AG04450 (cell line): ENCODE data around the gene G3BP1. TPM values are rescaled to one million over a fixed set of nuclear protein-coding genes. Genes with fewer than 3 reads are reported as not detected.

Experiments
- CTCF ChIA-PET: fragments of 300-600, 350-600 bp; formaldehyde crosslinking; extraction: SDS; loops from one replicate; lab custom pipeline; 2022; ENCODE audit warnings: antibody characterized with exemption, inconsistent platforms; lab: Charles Lee
- POLR2A ChIA-PET: fragments of 350-600 bp; formaldehyde crosslinking; extraction: SDS; loops from one replicate; lab custom pipeline; 2021; ENCODE audit warnings: antibody characterized with exemption, inconsistent platforms; lab: Yijun Ruan, JAX
- DNase-seq: peaks from one replicate; pipeline ENCODE4 v3.0.0-alpha.2; 2011; ENCODE audit warnings: low read depth, low spot score
- H3K27ac ChIP-seq: one replicate; pipeline ENCODE4 v1.5.1; 2012; ENCODE audit warnings: low read depth, low read length, control low read depth
- H3K27me3 ChIP-seq: one replicate; pipeline ENCODE4 v1.6.0; 2012; ENCODE audit warnings: low read length; ENCODE audit not compliant: control insufficient read depth, insufficient read depth
- H3K4me3 ChIP-seq: 2 replicates; pipeline ENCODE4 v1.5.1; 2011; ENCODE audit warnings: mild to moderate bottlenecking, low read depth, low read length, control low read depth
- H3K9me3 ChIP-seq: 2 replicates; pipeline ENCODE4 v1.5.1; 2012; ENCODE audit warnings: low read length; ENCODE audit not compliant: control insufficient read depth, insufficient read depth
- polyA plus RNA-seq: library from polyadenylated mRNA; depleted of rRNA; stranded (reverse); fragments of >200 nt; gene quantifications from 2 replicates; pipeline ENCODE4 v1.2.3, GENCODE V29; 2011
- TF ChIP-seq, protein P1 (sequence below): IDR thresholded peaks from 2 replicates; pipeline ENCODE4 v1.5.1; 2011; ENCODE audit warnings: low read depth, low read length, control low read depth, inconsistent platforms

The G3BP1 gene
- polyA plus RNA-seq, 1 experiment, result 87.7 TPM

DNA sequence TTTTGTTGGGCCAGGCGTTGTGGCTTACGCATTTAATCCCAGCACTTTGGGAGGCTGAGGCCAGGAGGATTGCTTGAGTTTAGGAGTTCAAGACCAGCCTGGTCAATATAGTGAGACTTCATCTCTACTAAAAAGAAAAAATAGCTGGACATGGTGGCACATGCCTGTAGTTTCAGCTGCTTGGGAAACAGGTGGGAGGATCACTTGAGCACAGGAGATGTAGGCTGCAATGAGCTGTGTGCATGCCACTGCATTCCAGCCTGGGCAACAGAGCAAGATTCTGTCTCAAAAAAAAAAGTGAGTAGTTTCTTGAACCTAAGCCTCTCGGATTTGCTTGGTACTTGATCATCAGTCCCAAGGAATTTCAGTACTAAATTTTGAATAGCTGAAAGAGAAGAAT is 26.9 kb downstream of the G3BP1 start:
- CTCF ChIA-PET, result interaction anchor here (0.6 to 1.6 kb wide), 2 partner anchors 9 to 26 kb away, joined by 4 to 6 read pairs; no protein-coding TSS in a partner anchor
- DNase-seq, result no peak
- no peaks in the 10 kb centered on the region for H3K9me3 ChIP-seq
- no peak overlapping the region for H3K27ac ChIP-seq
- POLR2A ChIA-PET, result interaction anchor here (1.4 kb wide), 1 partner anchor 102 kb away, joined by 3 read pairs; no protein-coding TSS in a partner anchor
- TF ChIP-seq, protein P1, sequence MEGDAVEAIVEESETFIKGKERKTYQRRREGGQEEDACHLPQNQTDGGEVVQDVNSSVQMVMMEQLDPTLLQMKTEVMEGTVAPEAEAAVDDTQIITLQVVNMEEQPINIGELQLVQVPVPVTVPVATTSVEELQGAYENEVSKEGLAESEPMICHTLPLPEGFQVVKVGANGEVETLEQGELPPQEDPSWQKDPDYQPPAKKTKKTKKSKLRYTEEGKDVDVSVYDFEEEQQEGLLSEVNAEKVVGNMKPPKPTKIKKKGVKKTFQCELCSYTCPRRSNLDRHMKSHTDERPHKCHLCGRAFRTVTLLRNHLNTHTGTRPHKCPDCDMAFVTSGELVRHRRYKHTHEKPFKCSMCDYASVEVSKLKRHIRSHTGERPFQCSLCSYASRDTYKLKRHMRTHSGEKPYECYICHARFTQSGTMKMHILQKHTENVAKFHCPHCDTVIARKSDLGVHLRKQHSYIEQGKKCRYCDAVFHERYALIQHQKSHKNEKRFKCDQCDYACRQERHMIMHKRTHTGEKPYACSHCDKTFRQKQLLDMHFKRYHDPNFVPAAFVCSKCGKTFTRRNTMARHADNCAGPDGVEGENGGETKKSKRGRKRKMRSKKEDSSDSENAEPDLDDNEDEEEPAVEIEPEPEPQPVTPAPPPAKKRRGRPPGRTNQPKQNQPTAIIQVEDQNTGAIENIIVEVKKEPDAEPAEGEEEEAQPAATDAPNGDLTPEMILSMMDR, result no peak
- no peaks in the 10 kb centered on the region for H3K27me3 ChIP-seq
- no peak overlapping the region for H3K4me3 ChIP-seq

DNA sequence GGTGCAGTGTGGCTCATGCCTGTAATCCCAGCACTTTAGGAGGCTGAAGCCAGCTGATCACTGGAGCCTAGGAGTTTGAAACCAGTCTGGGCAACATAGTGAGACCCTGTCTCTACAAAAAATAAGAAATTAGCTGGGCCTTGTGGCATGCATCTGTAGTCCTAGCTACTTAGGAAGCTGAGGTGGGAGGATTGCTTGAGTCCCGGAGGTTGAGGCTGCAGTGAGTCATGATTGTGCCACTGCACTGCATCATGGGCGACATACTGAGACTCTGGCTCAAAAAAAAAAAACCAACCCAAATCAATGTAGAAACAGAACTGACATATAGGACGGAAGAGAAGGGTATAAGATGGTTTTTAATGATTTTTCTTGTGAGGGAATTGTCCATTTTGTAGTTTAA is 27.7 kb downstream of the G3BP1 start:
- H3K27me3 ChIP-seq, result no peaks in the 10 kb centered on the region
- ChIA-PET CTCF (interaction anchor here (0.6 to 2.3 kb wide), 4 partner anchors 26 to 148 kb away, joined by 3 to 9 read pairs (median 4); no protein-coding TSS in a partner anchor), POLR2A (interaction anchor here (0.7 kb wide), 1 partner anchor 304 kb away, joined by 3 read pairs; no protein-coding TSS in a partner anchor)
- TF ChIP-seq, protein P1, result no peak
- no peak overlapping the region for H3K27ac ChIP-seq
- H3K4me3 ChIP-seq, result no peak overlapping the region
- H3K9me3 ChIP-seq, result no peaks in the 10 kb centered on the region
- no peak for DNase-seq

DNA sequence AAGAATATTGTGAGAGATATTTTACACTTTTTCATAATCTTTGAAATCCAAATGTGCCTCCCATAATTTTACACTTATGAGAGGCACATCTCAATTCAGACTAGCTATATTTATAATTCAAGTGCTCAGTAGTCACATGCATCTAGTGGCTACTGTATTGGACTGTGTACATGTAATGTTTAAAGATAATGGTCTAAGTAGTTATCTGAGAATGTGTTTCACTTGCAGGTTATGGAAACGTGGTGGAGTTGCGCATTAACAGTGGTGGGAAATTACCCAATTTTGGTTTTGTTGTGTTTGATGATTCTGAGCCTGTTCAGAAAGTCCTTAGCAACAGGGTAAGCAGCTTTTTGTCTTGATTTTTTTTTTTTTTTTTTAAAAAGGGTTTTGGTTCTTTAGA is 28.8 kb downstream of the G3BP1 start:
- Histone ChIP-seq H3K27me3 (no peaks in the 10 kb centered on the region), H3K27ac (no peak overlapping the region), H3K9me3 (no peaks in the 10 kb centered on the region), H3K4me3 (no peak overlapping the region)
- POLR2A ChIA-PET, result interaction anchor here (0.7 kb wide), 1 partner anchor 29 kb away, joined by 7 read pairs; the partner anchor contains the start of gene G3BP1
- TF ChIP-seq, protein P1, result no peak
- CTCF ChIA-PET, result interaction anchor here (2.2 to 2.3 kb wide), 2 partner anchors 25 to 149 kb away, joined by 9 to 12 read pairs; no protein-coding TSS in a partner anchor
- DNase-seq, result no peak

DNA sequence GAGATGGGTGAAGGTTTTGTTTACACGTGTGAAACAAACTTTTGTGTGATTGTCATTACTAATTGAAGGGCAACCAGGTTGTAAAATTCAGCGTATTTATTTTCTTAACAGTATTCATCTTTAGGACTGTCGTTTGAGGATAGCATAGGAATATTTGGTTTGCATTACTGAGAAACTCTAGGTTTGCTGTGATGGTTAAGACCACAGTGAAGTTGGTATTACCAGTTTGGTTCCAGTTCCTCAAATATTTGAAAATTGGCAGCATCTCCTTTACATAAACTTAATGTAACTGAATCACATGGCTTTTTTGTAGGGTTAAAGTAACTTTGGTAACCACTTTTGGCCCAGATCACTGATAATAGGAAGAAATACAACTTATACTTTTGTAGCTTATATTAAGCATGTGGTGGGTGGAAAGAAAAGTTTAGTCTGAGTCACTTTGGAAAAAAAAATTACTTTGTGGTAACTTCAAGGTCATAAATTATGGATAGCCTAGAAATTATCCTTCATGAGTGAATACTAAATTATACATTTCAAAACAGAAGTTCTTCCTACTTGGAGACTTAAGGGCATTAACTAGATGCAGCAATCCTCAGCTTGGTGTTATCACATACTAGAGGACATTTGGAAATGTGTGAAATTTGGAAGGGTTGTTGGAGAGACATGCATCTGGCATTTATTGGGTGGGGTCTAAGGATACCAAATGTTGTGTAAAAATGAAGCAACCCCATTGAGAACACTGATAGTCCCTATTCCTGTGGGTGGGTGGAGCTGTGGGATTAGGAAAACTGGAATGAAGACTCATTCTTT is 33.9 kb downstream of the G3BP1 start:
- Histone ChIP-seq H3K4me3 (no peak overlapping the region), H3K27ac (no peak overlapping the region), H3K27me3 (no peaks in the 10 kb centered on the region), H3K9me3 (no peaks in the 10 kb centered on the region)
- ChIA-PET POLR2A (interaction anchor here (0.6 to 0.9 kb wide), 2 partner anchors 65 to 145 kb away, joined by 3 read pairs; no protein-coding TSS in a partner anchor), CTCF (interaction anchor here (1.0 to 1.2 kb wide), 3 partner anchors 20 to 338 kb away, joined by 3 to 6 read pairs (median 6); partner anchors contain the start of gene G3BP1)
- TF ChIP-seq, protein P1, result no peak
- DNase-seq, result no peak
